ENCODE measurements around the gene FGFRL1. TPM values are rescaled to one million over a fixed set of nuclear protein-coding genes. Genes with fewer than 3 reads are reported as not detected.

The FGFRL1 gene
- total RNA-seq, 1 experiment from 2014 or later: 26.1 TPM

DNA sequence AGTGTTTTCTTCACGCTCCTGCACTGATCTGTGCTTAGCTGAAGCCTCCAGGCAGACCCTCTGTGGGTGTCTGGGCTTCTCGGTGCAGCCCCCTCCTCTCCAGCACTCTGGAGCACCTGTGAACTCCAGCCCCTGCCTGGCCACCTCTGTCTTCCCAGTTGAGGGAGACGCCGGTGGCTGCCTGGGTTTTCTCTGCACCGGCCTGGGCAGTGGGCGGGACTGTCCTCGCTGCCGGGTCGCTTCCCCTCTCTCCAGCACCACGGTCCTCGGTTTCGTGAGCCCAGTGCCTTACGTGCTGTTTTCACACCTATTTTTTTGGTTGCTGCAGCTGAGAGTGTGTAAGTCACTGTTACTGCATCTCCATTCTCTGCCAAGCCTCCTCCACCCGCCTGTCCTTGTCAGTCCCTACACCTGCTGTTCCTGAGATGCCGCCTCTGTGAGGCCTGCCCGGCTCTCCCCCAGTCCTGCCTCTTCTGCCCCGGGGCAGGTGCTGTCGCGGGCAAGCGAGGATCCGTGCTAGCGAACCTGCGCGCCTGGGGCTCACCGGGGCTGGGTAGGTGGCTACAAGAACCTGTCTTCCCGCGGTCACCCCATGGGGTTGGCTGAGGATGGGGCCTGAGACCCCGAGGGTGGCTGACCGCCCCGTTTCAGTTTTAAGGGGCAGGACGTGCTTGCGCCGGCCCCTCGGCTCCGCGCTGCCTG lies 2.4 kb upstream of the FGFRL1 start:
- WGBS (ENCODE audit: extremely low coverage, insufficient read length, low lambda C conversion rate): no CpG with 5 or more reads among the region's 36 CpGs
- Histone ChIP-seq H3K27ac (ENCODE audit: insufficient read length, low read depth, low read length) (no peak overlapping the region), H2BK120ac (ENCODE audit: low read depth, low read length, poor library complexity, severe bottlenecking) (no peak overlapping the region), H3K56ac (ENCODE audit: insufficient read length, low read depth, low read length) (no peak overlapping the region), H3K18ac (ENCODE audit: insufficient read length, low read depth, low read length) (no peak overlapping the region), H2BK12ac (ENCODE audit: insufficient read length, low read depth, low read length) (no peak overlapping the region), H3K4ac (ENCODE audit: low read depth, low read length) (no peak overlapping the region), H2BK20ac (ENCODE audit: low read depth, low read length, poor library complexity, severe bottlenecking) (no peak overlapping the region), H3K23ac (ENCODE audit: insufficient read length, low read depth, low read length) (no peak overlapping the region), H3K9ac (ENCODE audit: extremely low read depth, insufficient read length, low read length) (no peak overlapping the region), H4K8ac (replicated peaks; ENCODE audit: insufficient read length, low read depth, low read length) (no peak overlapping the region), H4K91ac (ENCODE audit: insufficient read length, low read depth, low read length) (no peak overlapping the region), H3K27me3 (ENCODE audit: insufficient read depth, low read length) (peaks cover 23% of the 10 kb centered on the region; the same call in 1 of the 2 replicates), H2AFZ (ENCODE audit: low read length) (no peak overlapping the region), H2AK5ac (ENCODE audit: insufficient read length, low read length) (no peak overlapping the region), H3K4me1 (ENCODE audit: insufficient read depth, low read length) (no peaks in the 10 kb centered on the region), H3T11ph (ENCODE audit: low read length) (no peak overlapping the region), H4K20me1 (ENCODE audit: control insufficient read depth, insufficient read depth, insufficient read length) (no peaks in the 10 kb centered on the region), H3K79me2 (ENCODE audit: insufficient read depth, low read length) (no peaks in the 10 kb centered on the region), H3K14ac (ENCODE audit: insufficient read depth, low read length) (no peak overlapping the region), H3K4me2 (ENCODE audit: insufficient read depth, insufficient read length, low read length) (peak overlapping the region; percentile 89), H2BK15ac (ENCODE audit: low read depth, low read length) (no peak overlapping the region; the same call in 1 of the 2 replicates), H2BK5ac (ENCODE audit: insufficient read length, low read length) (no peak overlapping the region), H3K79me1 (ENCODE audit: insufficient read depth, low read depth, low read length, poor library complexity, severe bottlenecking) (no peaks in the 10 kb centered on the region), H3K23me2 (ENCODE audit: insufficient read length, low read depth, low read length, poor library complexity, severe bottlenecking) (peaks cover 14% of the 10 kb centered on the region), H3K9me3 (ENCODE audit: control insufficient read depth, low read depth, low read length) (no peaks in the 10 kb centered on the region), H4K5ac (ENCODE audit: insufficient read length, low read depth, low read length) (no peak overlapping the region)
- Mint-ChIP-seq H3K4me1 (peaks cover 11 to 12% of the 10 kb centered on the region in 2 experiments), H3K9me3 (peaks cover 3 to 13% of the 10 kb centered on the region in 2 experiments; a peak in 4 of 5 replicates), H3K4me3 (peak overlapping the region; percentile 56 to 77), H3K27me3 (ENCODE audit: low read depth) (peaks cover 61% of the 10 kb centered on the region), H3K36me3 (ENCODE audit: insufficient read depth in 1 of 3, low read depth in 3 of 3) (peaks cover 0 to 2% (median 0%) of the 10 kb centered on the region in 3 experiments; a peak in 2 of 7 replicates), H3K27ac (no peak overlapping the region)
- TF ChIP-seq, protein P1, sequence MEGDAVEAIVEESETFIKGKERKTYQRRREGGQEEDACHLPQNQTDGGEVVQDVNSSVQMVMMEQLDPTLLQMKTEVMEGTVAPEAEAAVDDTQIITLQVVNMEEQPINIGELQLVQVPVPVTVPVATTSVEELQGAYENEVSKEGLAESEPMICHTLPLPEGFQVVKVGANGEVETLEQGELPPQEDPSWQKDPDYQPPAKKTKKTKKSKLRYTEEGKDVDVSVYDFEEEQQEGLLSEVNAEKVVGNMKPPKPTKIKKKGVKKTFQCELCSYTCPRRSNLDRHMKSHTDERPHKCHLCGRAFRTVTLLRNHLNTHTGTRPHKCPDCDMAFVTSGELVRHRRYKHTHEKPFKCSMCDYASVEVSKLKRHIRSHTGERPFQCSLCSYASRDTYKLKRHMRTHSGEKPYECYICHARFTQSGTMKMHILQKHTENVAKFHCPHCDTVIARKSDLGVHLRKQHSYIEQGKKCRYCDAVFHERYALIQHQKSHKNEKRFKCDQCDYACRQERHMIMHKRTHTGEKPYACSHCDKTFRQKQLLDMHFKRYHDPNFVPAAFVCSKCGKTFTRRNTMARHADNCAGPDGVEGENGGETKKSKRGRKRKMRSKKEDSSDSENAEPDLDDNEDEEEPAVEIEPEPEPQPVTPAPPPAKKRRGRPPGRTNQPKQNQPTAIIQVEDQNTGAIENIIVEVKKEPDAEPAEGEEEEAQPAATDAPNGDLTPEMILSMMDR (conservative IDR thresholded peaks at IDR 0.05): no peak
- peak; percentile 62 for DNase-seq

All from H9 (cell line).